Skeletal muscle satellite cell (primary cell): ENCODE results near the gene SNRPA. TPM values are rescaled to one million over a fixed set of nuclear protein-coding genes. Genes with fewer than 3 reads are reported as not detected.

Source experiments
- small RNA-seq: library from RNA; depleted of rRNA; stranded (forward); fragments of <200 nt; gene quantifications from one replicate; pipeline ENCODE3, GENCODE V24; 2012

The SNRPA gene

Small RNA genes within 50 kb of the gene (small RNA-seq; reads per million reads assigned to genes)
- not detected for gene RNU6-195P
